ENCODE data around the gene ITGAE.
"Not testable (repeated sequence)": the region's sequence is repeated elsewhere in the genome, so short reads cannot be mapped to it uniquely, and the experiment has no call there.

Gene ITGAE

GRCh38 chr17:3800362-3801271 is at the start of gene ITGAE:
Gene ITGAE (minus strand): TSS chr17:3801188. CDS start chr17:3801144, 44 bp downstream.
- no peak for DNase-seq

GRCh38 chr17:3848229-3848835 is 47.3 kb upstream of the ITGAE start:
- DNase-seq: no peak

- no peak for DNase-seq
These were observed 46.2 kb upstream of the ITGAE start for GRCh38 chr17:3847165-3847670.

- no peak for DNase-seq
These were observed 45.6 kb upstream of the ITGAE start for GRCh38 chr17:3846437-3847164.

GRCh38 chr17:3845621-3846436 is 44.8 kb upstream of the ITGAE start, which contains the start of gene NCBP3:
Gene NCBP3 (minus strand): TSS chr17:3846246. CDS start chr17:3846223, 23 bp downstream.
- DNase-seq: peak; percentile 73

GRCh38 chr17:3845291-3845620 is 44.3 kb upstream of the ITGAE start:
- DNase-seq: no peak

GRCh38 chr17:3844556-3844955 is 43.6 kb upstream of the ITGAE start:
- not testable (repeated sequence) for DNase-seq

GRCh38 chr17:3843935-3844516 is 43.0 kb upstream of the ITGAE start:
- DNase-seq: no peak

GRCh38 chr17:3838206-3838605 is 37.2 kb upstream of the ITGAE start:
- no peak for DNase-seq

- DNase-seq: no peak
These were observed 35.6 kb upstream of the ITGAE start for GRCh38 chr17:3836551-3836950.

- DNase-seq: no peak
These were observed 34.6 kb upstream of the ITGAE start for GRCh38 chr17:3835410-3836229.

GRCh38 chr17:3834811-3835210 is 33.8 kb upstream of the ITGAE start:
- DNase-seq: no peak

- no peak for DNase-seq
These were observed 27.9 kb upstream of the ITGAE start for GRCh38 chr17:3828852-3829232.

- DNase-seq: peak; percentile 69
These were observed 27.3 kb upstream of the ITGAE start for GRCh38 chr17:3828151-3828851.

- peak; percentile 0 for DNase-seq
These were observed 26.3 kb upstream of the ITGAE start for GRCh38 chr17:3827124-3827773.

GRCh38 chr17:3826191-3826590 is 25.2 kb upstream of the ITGAE start:
- no peak for DNase-seq

GRCh38 chr17:3821101-3821500 is 20.1 kb upstream of the ITGAE start:
- no peak for DNase-seq

- no peak for DNase-seq
These were observed 17.8 kb upstream of the ITGAE start for GRCh38 chr17:3818786-3819185.

- no peak for DNase-seq
These were observed 17.0 kb upstream of the ITGAE start for GRCh38 chr17:3817851-3818605.
